ENCODE data around the gene SELENOS. TPM values are rescaled to one million over a fixed set of nuclear protein-coding genes. Genes with fewer than 3 reads are reported as not detected.

SELENOS gene
- polyA plus RNA-seq, 4 donors: 88.2 to 148 (median 132) TPM

DNA sequence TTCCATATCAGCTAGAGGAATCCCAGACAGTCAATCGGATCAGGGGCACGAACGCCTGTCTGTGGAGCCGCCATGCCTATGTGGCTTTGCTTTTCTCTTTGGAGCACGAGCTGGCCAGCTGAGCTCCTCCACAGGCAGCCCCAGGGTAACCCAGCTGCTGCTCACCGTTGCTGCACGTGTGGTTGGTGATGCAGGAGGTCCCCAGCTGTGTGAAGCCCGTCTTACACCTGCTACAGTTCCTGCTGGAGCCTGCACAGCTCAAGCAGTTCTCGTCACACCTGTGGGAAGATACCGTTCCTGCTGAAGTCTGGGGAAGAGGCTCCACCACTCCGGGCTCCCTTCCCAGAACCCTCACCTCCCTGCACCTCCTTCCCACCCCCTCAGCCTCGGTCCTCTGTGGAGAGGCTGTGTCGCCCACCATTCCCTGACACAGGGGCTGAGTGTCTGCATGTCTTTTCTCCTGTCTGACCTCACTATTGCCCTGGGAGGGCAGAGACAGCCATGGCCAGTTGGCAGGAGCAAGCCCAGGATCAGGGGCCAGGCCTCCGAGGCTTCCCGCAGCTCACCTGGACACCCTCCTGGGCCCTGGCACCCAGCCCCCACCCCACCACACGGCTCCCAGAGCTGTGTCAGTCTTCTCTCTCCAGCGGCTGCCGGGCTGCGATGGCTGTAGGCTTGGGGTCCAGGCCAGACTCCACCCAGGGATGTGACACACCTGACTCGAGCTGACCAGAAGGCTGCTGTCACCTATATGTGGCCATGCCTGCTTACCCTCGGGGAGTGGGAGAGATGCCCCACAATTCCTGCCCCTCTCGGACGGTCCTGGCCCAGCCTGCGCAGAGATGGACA lies 30.0 kb upstream of the SELENOS start:
- FAIRE-seq: no peak

GRCh38 chr15:101306341-101307047 lies 29.2 kb upstream of the SELENOS start:
- Histone ChIP-seq H3K4me1 (ENCODE audit: control insufficient read depth in 3 of 3, insufficient read depth in 2 of 3, low read depth in 1 of 3, low read length in 2 of 3) (no peaks in the 10 kb centered on the region), H3K27me3 (ENCODE audit: control insufficient read depth in 3 of 3, insufficient read depth in 3 of 3, low read length in 3 of 3) (no peaks in the 10 kb centered on the region), H3K9me3 (ENCODE audit: control insufficient read depth in 2 of 2, insufficient read depth in 1 of 2, low read depth in 1 of 2, low read length in 1 of 2) (no peaks in the 10 kb centered on the region), H3K27ac (ENCODE audit: low read depth in 1 of 3, low read length in 2 of 3) (no peak overlapping the region), H3K4me3 (ENCODE audit: low read depth in 1 of 3, low read length in 3 of 3) (no peak overlapping the region), H3K36me3 (ENCODE audit: control insufficient read depth in 3 of 3, insufficient read depth in 2 of 3, low read depth in 1 of 3, low read length in 3 of 3) (peaks cover 0 to 23% (median 0%) of the 10 kb centered on the region in 3 donors)
- DNase-seq (no peak), FAIRE-seq (no peak)
- WGBS, 3 donors: 78 to 86% (median 83%) methylated on average over 10 of the region's 10 CpGs

More for the DNA sequence above, 30.0 kb upstream of the SELENOS start:
- H3K4me1 ChIP-seq (ENCODE audit: control insufficient read depth in 3 of 3, insufficient read depth in 2 of 3, low read depth in 1 of 3, low read length in 2 of 3): no peaks in the 10 kb centered on the region
- no peak for DNase-seq
- 78 to 81% (median 80%) methylated on average over 24 of the region's 24 CpGs for WGBS, 3 donors
- H3K27me3 ChIP-seq (ENCODE audit: control insufficient read depth in 3 of 3, insufficient read depth in 3 of 3, low read length in 3 of 3): no peaks in the 10 kb centered on the region
- no peak overlapping the region for H3K27ac ChIP-seq (ENCODE audit: low read depth in 1 of 3, low read length in 2 of 3)
- no peak overlapping the region for H3K4me3 ChIP-seq (ENCODE audit: low read depth in 1 of 3, low read length in 3 of 3)
- peaks cover 0 to 21% (median 0%) of the 10 kb centered on the region in 3 donors for H3K36me3 ChIP-seq (ENCODE audit: control insufficient read depth in 3 of 3, insufficient read depth in 2 of 3, low read depth in 1 of 3, low read length in 3 of 3)
- H3K9me3 ChIP-seq (ENCODE audit: control insufficient read depth in 2 of 2, insufficient read depth in 1 of 2, low read depth in 1 of 2, low read length in 1 of 2): no peaks in the 10 kb centered on the region

DNA sequence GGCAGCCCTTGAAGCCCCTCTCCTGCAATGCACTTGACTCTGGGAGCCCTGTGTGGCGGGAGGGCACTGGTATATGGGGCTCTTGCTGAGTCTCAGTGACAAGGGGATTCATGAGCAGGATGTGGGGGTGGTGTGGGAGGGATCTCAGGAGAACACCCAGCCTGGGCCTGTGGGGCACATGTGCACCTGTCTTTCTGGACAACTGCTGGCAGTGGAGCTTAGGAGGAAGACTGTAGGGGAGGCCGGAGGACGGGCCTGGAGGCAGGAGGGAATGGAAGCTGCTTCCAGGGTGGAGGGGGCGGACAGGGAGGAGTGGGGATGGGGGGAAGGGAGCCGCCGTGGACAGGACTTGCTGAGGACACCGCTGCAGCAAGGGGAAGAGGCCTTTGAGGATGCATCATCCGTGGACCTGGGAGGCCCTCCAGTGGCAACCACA lies 28.6 kb upstream of the SELENOS start:
- Histone ChIP-seq H3K27me3 (ENCODE audit: control insufficient read depth in 3 of 3, insufficient read depth in 3 of 3, low read length in 3 of 3) (no peaks in the 10 kb centered on the region), H3K9me3 (ENCODE audit: control insufficient read depth in 2 of 2, insufficient read depth in 1 of 2, low read depth in 1 of 2, low read length in 1 of 2) (no peaks in the 10 kb centered on the region), H3K27ac (ENCODE audit: low read depth in 1 of 3, low read length in 2 of 3) (no peak overlapping the region), H3K4me3 (ENCODE audit: low read depth in 1 of 3, low read length in 3 of 3) (no peak overlapping the region), H3K36me3 (ENCODE audit: control insufficient read depth in 3 of 3, insufficient read depth in 2 of 3, low read depth in 1 of 3, low read length in 3 of 3) (peaks cover 0 to 23% (median 0%) of the 10 kb centered on the region in 3 donors), H3K4me1 (ENCODE audit: control insufficient read depth in 3 of 3, insufficient read depth in 2 of 3, low read depth in 1 of 3, low read length in 2 of 3) (no peaks in the 10 kb centered on the region)
- FAIRE-seq (no peak), DNase-seq (no peak)
- WGBS, 3 donors: 85 to 93% (median 87%) methylated on average over 8 of the region's 8 CpGs

DNA sequence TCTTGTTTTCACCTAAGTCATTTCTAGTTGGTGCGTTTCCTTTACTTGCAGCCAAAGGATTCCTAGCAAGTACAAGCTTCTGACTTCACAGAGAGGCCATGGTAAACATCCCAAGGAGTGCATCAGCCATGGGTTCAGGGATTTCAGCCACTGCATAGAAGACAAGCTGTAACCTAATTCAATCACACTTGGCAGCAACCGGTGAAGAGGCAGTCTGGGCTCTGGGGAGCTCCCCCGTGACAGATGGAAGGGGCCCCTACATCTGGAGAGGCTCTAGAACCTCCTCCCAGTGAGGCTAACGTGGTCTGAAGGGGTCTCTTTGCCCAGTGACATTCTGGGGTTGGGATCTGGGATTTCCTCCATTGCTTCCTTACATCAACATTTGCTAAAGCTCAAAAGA lies 26.1 kb upstream of the SELENOS start:
- H3K27ac ChIP-seq (ENCODE audit: low read depth in 1 of 3, low read length in 2 of 3): no peak overlapping the region
- no peak for FAIRE-seq
- no peaks in the 10 kb centered on the region for H3K27me3 ChIP-seq (ENCODE audit: control insufficient read depth in 3 of 3, insufficient read depth in 3 of 3, low read length in 3 of 3)
- H3K9me3 ChIP-seq (ENCODE audit: control insufficient read depth in 2 of 2, insufficient read depth in 1 of 2, low read depth in 1 of 2, low read length in 1 of 2): no peaks in the 10 kb centered on the region
- DNase-seq: no peak
- WGBS, 3 donors: 67 to 80% (median 77%) methylated on average over 4 of the region's 4 CpGs
- no peaks in the 10 kb centered on the region for H3K4me1 ChIP-seq (ENCODE audit: control insufficient read depth in 3 of 3, insufficient read depth in 2 of 3, low read depth in 1 of 3, low read length in 2 of 3)
- no peak overlapping the region for H3K4me3 ChIP-seq (ENCODE audit: low read depth in 1 of 3, low read length in 3 of 3)
- peaks cover 0 to 10% (median 0%) of the 10 kb centered on the region in 3 donors for H3K36me3 ChIP-seq (ENCODE audit: control insufficient read depth in 3 of 3, insufficient read depth in 2 of 3, low read depth in 1 of 3, low read length in 3 of 3)

DNA sequence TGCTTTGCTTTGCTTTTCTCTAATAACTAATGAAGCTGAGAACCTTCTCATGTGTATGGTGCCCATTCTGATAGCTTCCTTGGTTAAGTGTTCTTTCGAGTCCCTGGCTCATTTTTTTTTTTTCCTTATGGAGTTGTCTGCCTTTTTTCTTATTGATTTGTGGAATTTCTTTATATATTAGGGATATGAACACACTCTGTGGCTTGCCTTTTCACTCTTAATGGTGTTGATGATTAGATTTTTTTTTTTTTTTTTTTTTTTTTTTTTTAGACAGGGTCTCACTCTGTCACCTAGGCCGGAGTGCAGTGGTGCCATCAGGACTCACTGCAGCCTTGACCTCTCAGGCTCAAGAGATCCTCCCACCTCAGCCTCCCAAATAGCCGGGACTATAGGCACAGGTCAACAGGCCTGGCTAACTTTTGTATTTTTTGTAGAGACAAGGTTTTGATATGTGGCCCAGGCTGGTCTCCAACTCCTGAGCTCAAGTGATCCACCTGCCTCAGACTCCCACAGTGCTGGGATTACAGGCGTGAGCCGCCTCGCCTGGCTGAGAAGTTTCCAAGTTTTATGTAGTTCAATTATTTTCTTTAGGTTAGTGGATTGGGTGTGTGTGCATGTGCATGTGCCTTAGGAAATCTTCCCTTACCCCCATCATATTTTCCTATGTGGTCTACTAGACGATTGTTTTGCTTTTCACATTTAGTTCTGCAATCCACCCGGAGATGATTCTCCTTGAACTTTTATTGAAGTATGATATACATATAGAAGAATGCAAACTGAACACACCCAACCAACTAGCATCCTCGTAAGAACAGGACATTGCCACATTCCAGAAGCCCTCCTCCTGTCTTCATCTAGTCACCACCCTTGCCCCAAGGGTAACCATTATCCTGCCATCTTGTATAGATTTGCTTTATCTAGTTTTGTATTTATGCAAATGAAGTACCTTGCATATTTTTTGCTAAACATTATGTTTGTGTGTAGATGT lies 19.4 kb upstream of the SELENOS start:
- Histone ChIP-seq H3K36me3 (ENCODE audit: control insufficient read depth in 3 of 3, insufficient read depth in 2 of 3, low read depth in 1 of 3, low read length in 3 of 3) (no peaks in the 10 kb centered on the region), H3K27me3 (ENCODE audit: control insufficient read depth in 3 of 3, insufficient read depth in 3 of 3, low read length in 3 of 3) (no peaks in the 10 kb centered on the region), H3K27ac (ENCODE audit: low read depth in 1 of 3, low read length in 2 of 3) (peak overlapping the region in 1 of 3 donors; percentile 88), H3K4me1 (ENCODE audit: control insufficient read depth in 3 of 3, insufficient read depth in 2 of 3, low read depth in 1 of 3, low read length in 2 of 3) (peaks cover 0 to 9% (median 6%) of the 10 kb centered on the region in 3 donors), H3K9me3 (ENCODE audit: control insufficient read depth in 2 of 2, insufficient read depth in 1 of 2, low read depth in 1 of 2, low read length in 1 of 2) (no peaks in the 10 kb centered on the region), H3K4me3 (ENCODE audit: low read depth in 1 of 3, low read length in 3 of 3) (no peak overlapping the region)
- 84 to 89% (median 87%) methylated on average over 9 of the region's 9 CpGs for WGBS, 3 donors
- DNase-seq (no peak), FAIRE-seq (no peak)

- H3K27ac ChIP-seq (ENCODE audit: low read depth in 1 of 3, low read length in 2 of 3): peak overlapping the region; percentile 88 to 99 (median 93)
- FAIRE-seq (no peak), DNase-seq (peak in 1 of 2 donors; percentile 70)
- 0 to 2% (median 1%) methylated on average over 20 of the region's 20 CpGs for WGBS, 3 donors
- peaks cover 0 to 9% (median 6%) of the 10 kb centered on the region in 3 donors for H3K4me1 ChIP-seq (ENCODE audit: control insufficient read depth in 3 of 3, insufficient read depth in 2 of 3, low read depth in 1 of 3, low read length in 2 of 3)
- peaks cover 0 to 3% (median 0%) of the 10 kb centered on the region in 3 donors for H3K36me3 ChIP-seq (ENCODE audit: control insufficient read depth in 3 of 3, insufficient read depth in 2 of 3, low read depth in 1 of 3, low read length in 3 of 3)
- no peaks in the 10 kb centered on the region for H3K9me3 ChIP-seq (ENCODE audit: control insufficient read depth in 2 of 2, insufficient read depth in 1 of 2, low read depth in 1 of 2, low read length in 1 of 2)
- H3K4me3 ChIP-seq (ENCODE audit: low read depth in 1 of 3, low read length in 3 of 3): peak overlapping the region; percentile 71 to 87 (median 85)
- no peaks in the 10 kb centered on the region for H3K27me3 ChIP-seq (ENCODE audit: control insufficient read depth in 3 of 3, insufficient read depth in 3 of 3, low read length in 3 of 3)
Measured at GRCh38 chr15:101295607-101296161, 18.4 kb upstream of the SELENOS start.

- Histone ChIP-seq H3K27ac (ENCODE audit: low read depth in 1 of 3, low read length in 2 of 3) (peak within 1 kb of the TSS; percentile 88 to 99 (median 93)), H3K4me3 (ENCODE audit: low read depth in 1 of 3, low read length in 3 of 3) (peak within 1 kb of the TSS; percentile 71 to 87 (median 85)), H3K4me1 (ENCODE audit: control insufficient read depth in 3 of 3, insufficient read depth in 2 of 3, low read depth in 1 of 3, low read length in 2 of 3) (peaks cover 0 to 9% (median 6%) of the 10 kb centered on the region in 3 donors), H3K27me3 (ENCODE audit: control insufficient read depth in 3 of 3, insufficient read depth in 3 of 3, low read length in 3 of 3) (no peaks in the 10 kb centered on the region), H3K9me3 (ENCODE audit: control insufficient read depth in 2 of 2, insufficient read depth in 1 of 2, low read depth in 1 of 2, low read length in 1 of 2) (no peaks in the 10 kb centered on the region), H3K36me3 (ENCODE audit: control insufficient read depth in 3 of 3, insufficient read depth in 2 of 3, low read depth in 1 of 3, low read length in 3 of 3) (peaks cover 0 to 6% (median 0%) of the 10 kb centered on the region in 3 donors)
- peak; percentile 96 to 99 for DNase-seq
- WGBS, 3 donors: 0% methylated on average over 78 to 87 of the region's 87 CpGs
- no peak for FAIRE-seq
Measured at GRCh38 chr15:101294731-101295606, 17.7 kb upstream of the SELENOS start, which contains the start of gene SNRPA1. TSS of gene SNRPA1 (minus strand) at chr15:101295248. CDS start at chr15:101295178, 70 bp downstream.

All from small intestine (tissue), 7 donors.